H9 (cell line): ENCODE measurements around the gene DOCK2. TPM values are rescaled to one million over a fixed set of nuclear protein-coding genes. Genes with fewer than 3 reads are reported as not detected.

Experiments
- DNase-seq: peaks from one replicate; pipeline ENCODE4 v3.0.0-alpha.2; 2017
- H2AFZ ChIP-seq: one replicate; pipeline ENCODE4 v1.6.1; 2013; ENCODE audit warnings: mild to moderate bottlenecking, low read length, control low read depth, moderate library complexity
- H2AK5ac ChIP-seq: 2 replicates; pipeline ENCODE4 v1.6.1; 2013; ENCODE audit warnings: low read length, control low read depth, mixed read lengths; ENCODE audit not compliant: insufficient read length
- H2BK120ac ChIP-seq: one replicate; pipeline ENCODE4 v1.6.1; 2013; ENCODE audit warnings: low read depth, mild to moderate bottlenecking, low read length, control low read depth, inconsistent platforms; ENCODE audit not compliant: poor library complexity, severe bottlenecking
- H2BK12ac ChIP-seq: 2 replicates; pipeline ENCODE4 v1.6.1; 2013; ENCODE audit warnings: low read length, control low read depth, mixed read lengths, low read depth; ENCODE audit not compliant: insufficient read length
- H2BK15ac ChIP-seq: 2 replicates; pipeline ENCODE4 v1.6.1; 2013; ENCODE audit warnings: low read depth, low read length, control low read depth
- H2BK20ac ChIP-seq: one replicate; pipeline ENCODE4 v1.6.1; 2013; ENCODE audit warnings: low read depth, mild to moderate bottlenecking, low read length, control low read depth, inconsistent platforms; ENCODE audit not compliant: poor library complexity, severe bottlenecking
- H2BK5ac ChIP-seq: 2 replicates; pipeline ENCODE4 v1.6.1; 2013; ENCODE audit warnings: low read length, control low read depth, mixed read lengths; ENCODE audit not compliant: insufficient read length
- H3K14ac ChIP-seq: 2 replicates; pipeline ENCODE4 v1.6.1; 2013; ENCODE audit warnings: low read length, control low read depth; ENCODE audit not compliant: insufficient read depth
- H3K18ac ChIP-seq: 2 replicates; pipeline ENCODE4 v1.6.1; 2013; ENCODE audit warnings: low read depth, mild to moderate bottlenecking, mixed read lengths, low read length, control low read depth; ENCODE audit not compliant: insufficient read length
- H3K23ac ChIP-seq: 2 replicates; pipeline ENCODE4 v1.6.1; 2013; ENCODE audit warnings: low read length, control low read depth, mixed read lengths, low read depth; ENCODE audit not compliant: insufficient read length
- H3K23me2 ChIP-seq: 2 replicates; pipeline ENCODE4 v1.6.1; 2013; ENCODE audit warnings: low read depth, mild to moderate bottlenecking, mixed read lengths, low read length, control low read depth; ENCODE audit not compliant: insufficient read length, poor library complexity, severe bottlenecking
- H3K27ac ChIP-seq: 2 replicates; pipeline ENCODE4 v1.5.1; 2013; ENCODE audit warnings: low read length, control low read depth, mixed read lengths, low read depth; ENCODE audit not compliant: insufficient read length
- H3K27me3 ChIP-seq: 2 replicates; pipeline ENCODE4 v1.6.1; 2013; ENCODE audit warnings: low read length, control low read depth, inconsistent platforms; ENCODE audit not compliant: insufficient read depth
- H3K4ac ChIP-seq: 2 replicates; pipeline ENCODE4 v1.6.1; 2013; ENCODE audit warnings: low read depth, mild to moderate bottlenecking, control low read depth, inconsistent platforms, low read length, moderate library complexity
- H3K4me1 ChIP-seq: 2 replicates; pipeline ENCODE4 v1.6.1; 2013; ENCODE audit warnings: low read length, control low read depth, inconsistent platforms; ENCODE audit not compliant: insufficient read depth
- H3K4me2 ChIP-seq: 2 replicates; pipeline ENCODE4 v1.6.1; 2013; ENCODE audit warnings: low read length, control low read depth, mixed read lengths; ENCODE audit not compliant: insufficient read length, insufficient read depth
- H3K56ac ChIP-seq: 2 replicates; pipeline ENCODE4 v1.6.1; 2013; ENCODE audit warnings: low read depth, mild to moderate bottlenecking, mixed read lengths, low read length, control low read depth; ENCODE audit not compliant: insufficient read length
- H3K79me1 ChIP-seq: 2 replicates; pipeline ENCODE4 v1.6.1; 2013; ENCODE audit warnings: low read depth, mild to moderate bottlenecking, moderate library complexity, low read length, control low read depth, inconsistent platforms; ENCODE audit not compliant: insufficient read depth, poor library complexity, severe bottlenecking
- H3K79me2 ChIP-seq: 2 replicates; pipeline ENCODE4 v1.6.1; 2013; ENCODE audit warnings: low read length, control low read depth, inconsistent platforms; ENCODE audit not compliant: insufficient read depth
- H3K9ac ChIP-seq: 2 replicates; pipeline ENCODE4 v1.6.1; 2013; ENCODE audit warnings: low read length, control low read depth, mixed read lengths; ENCODE audit not compliant: insufficient read length; ENCODE audit errors: extremely low read depth
- H3K9me3 ChIP-seq: one replicate; pipeline ENCODE4 v1.6.1; 2013; ENCODE audit warnings: low read depth, low read length, inconsistent platforms; ENCODE audit not compliant: control insufficient read depth
- H3T11ph ChIP-seq: one replicate; pipeline ENCODE4 v1.6.1; 2013; ENCODE audit warnings: mild to moderate bottlenecking, low read length, control low read depth, inconsistent platforms
- H4K20me1 ChIP-seq: one replicate; pipeline ENCODE4 v1.6.1; 2013; ENCODE audit not compliant: control insufficient read depth, insufficient read length, insufficient read depth
- H4K5ac ChIP-seq: 2 replicates; pipeline ENCODE4 v1.6.1; 2013; ENCODE audit warnings: low read depth, mild to moderate bottlenecking, mixed read lengths, low read length, control low read depth; ENCODE audit not compliant: insufficient read length
- H4K8ac ChIP-seq: replicated peaks from 2 replicates; pipeline ENCODE4 v1.6.1; 2013; ENCODE audit warnings: low read length, control low read depth, mixed read lengths, low read depth; ENCODE audit not compliant: insufficient read length
- H4K91ac ChIP-seq: 2 replicates; pipeline ENCODE4 v1.6.1; 2013; ENCODE audit warnings: low read depth, mild to moderate bottlenecking, moderate library complexity, mixed read lengths, low read length, control low read depth; ENCODE audit not compliant: insufficient read length
- H3K27ac Mint-ChIP-seq, 3 experiments: 2 replicates in 2 of 3; 3 replicates in 1 of 3; pipeline ENCODE4 v1.8.0; 2020 to 2021; ENCODE audit warnings: mixed read lengths in 3 of 3, mild to moderate bottlenecking in 1 of 3, moderate library complexity in 1 of 3
- H3K27me3 Mint-ChIP-seq: 2 replicates; pipeline ENCODE4 v1.8.0; 2021; ENCODE audit warnings: low read depth, mild to moderate bottlenecking, moderate library complexity, mixed read lengths
- H3K36me3 Mint-ChIP-seq, 3 experiments: 2 replicates in 2 of 3; 3 replicates in 1 of 3; pipeline ENCODE4 v1.8.0; 2020 to 2021; ENCODE audit warnings: low read depth in 3 of 3, mixed read lengths in 3 of 3; ENCODE audit not compliant: insufficient read depth in 1 of 3
- H3K4me1 Mint-ChIP-seq, 2 experiments: 2 replicates each; pipeline ENCODE4 v1.8.0; 2020; ENCODE audit warnings: mixed read lengths in 2 of 2
- H3K4me3 Mint-ChIP-seq, 2 experiments: 2 replicates in 1 of 2; 3 replicates in 1 of 2; pipeline ENCODE4 v1.8.0; 2020 to 2021; ENCODE audit warnings: mild to moderate bottlenecking in 2 of 2, mixed read lengths in 2 of 2, moderate library complexity in 1 of 2
- H3K9me3 Mint-ChIP-seq, 2 experiments: 2 replicates in 1 of 2; 3 replicates in 1 of 2; pipeline ENCODE4 v1.8.0; 2020; ENCODE audit warnings: mild to moderate bottlenecking in 2 of 2, mixed read lengths in 2 of 2, moderate library complexity in 1 of 2
- WGBS: extraction: QIAGEN DNeasy Blood & Tissue Kit; methylation state at CpG from one replicate; pipeline ENCODE4 v1.1.7; 2013; ENCODE audit warnings: missing lambda C conversion rate, low lambda C conversion rate, mixed read lengths; ENCODE audit not compliant: insufficient read length; ENCODE audit errors: extremely low coverage; 5-methylcytosine and 5-hydroxymethylcytosine counted together
- total RNA-seq: library from RNA; stranded (reverse); gene quantifications from 2 replicates; pipeline ENCODE4 v1.2.1, GENCODE V29; 2021
- TF ChIP-seq, protein P1 (sequence below): fragments of 200-600 bp; sonication (generic); conservative IDR thresholded peaks from 3 replicates; pipeline ENCODE4 v1.8.0; 2021; ENCODE audit warnings: antibody characterized with exemption, mild to moderate bottlenecking

The DOCK2 gene
- total RNA-seq, 1 experiment from 2014 or later: 7.8 TPM

- no peak overlapping the region for H2BK20ac ChIP-seq
- no peak overlapping the region for H3K14ac ChIP-seq
- no peak overlapping the region for H3K4me3 Mint-ChIP-seq
- H3K18ac ChIP-seq: no peak overlapping the region
- H3K4me1 Mint-ChIP-seq: no peaks in the 10 kb centered on the region
- no peak overlapping the region for H2AK5ac ChIP-seq
- no CpG with 5 or more reads among the region's 11 CpGs for WGBS
- no peak overlapping the region for H4K5ac ChIP-seq
- H4K8ac ChIP-seq: no peak overlapping the region
- no peak overlapping the region for H3T11ph ChIP-seq
- H3K4ac ChIP-seq: no peak overlapping the region
- no peak overlapping the region for H3K9ac ChIP-seq
- H2BK15ac ChIP-seq: no peak overlapping the region
- TF ChIP-seq, protein P1, sequence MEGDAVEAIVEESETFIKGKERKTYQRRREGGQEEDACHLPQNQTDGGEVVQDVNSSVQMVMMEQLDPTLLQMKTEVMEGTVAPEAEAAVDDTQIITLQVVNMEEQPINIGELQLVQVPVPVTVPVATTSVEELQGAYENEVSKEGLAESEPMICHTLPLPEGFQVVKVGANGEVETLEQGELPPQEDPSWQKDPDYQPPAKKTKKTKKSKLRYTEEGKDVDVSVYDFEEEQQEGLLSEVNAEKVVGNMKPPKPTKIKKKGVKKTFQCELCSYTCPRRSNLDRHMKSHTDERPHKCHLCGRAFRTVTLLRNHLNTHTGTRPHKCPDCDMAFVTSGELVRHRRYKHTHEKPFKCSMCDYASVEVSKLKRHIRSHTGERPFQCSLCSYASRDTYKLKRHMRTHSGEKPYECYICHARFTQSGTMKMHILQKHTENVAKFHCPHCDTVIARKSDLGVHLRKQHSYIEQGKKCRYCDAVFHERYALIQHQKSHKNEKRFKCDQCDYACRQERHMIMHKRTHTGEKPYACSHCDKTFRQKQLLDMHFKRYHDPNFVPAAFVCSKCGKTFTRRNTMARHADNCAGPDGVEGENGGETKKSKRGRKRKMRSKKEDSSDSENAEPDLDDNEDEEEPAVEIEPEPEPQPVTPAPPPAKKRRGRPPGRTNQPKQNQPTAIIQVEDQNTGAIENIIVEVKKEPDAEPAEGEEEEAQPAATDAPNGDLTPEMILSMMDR: no peak
- no peak overlapping the region for H2BK12ac ChIP-seq
- H3K9me3 ChIP-seq: no peaks in the 10 kb centered on the region
- no peaks in the 10 kb centered on the region; the same call in 1 of the 2 replicates for H3K27me3 Mint-ChIP-seq
- H3K4me2 ChIP-seq: no peak overlapping the region
- no peaks in the 10 kb centered on the region for H4K20me1 ChIP-seq
- no peaks in the 10 kb centered on the region for H3K23me2 ChIP-seq
- H4K91ac ChIP-seq: no peak overlapping the region
- no peak overlapping the region for H2BK5ac ChIP-seq
- H3K79me2 ChIP-seq: 0 out of 2 replicates have a peak, but pooled peaks cover 2% of the 10 kb centered on the region
- no peak overlapping the region for H2AFZ ChIP-seq
- no peak for DNase-seq
- no peak overlapping the region for H3K56ac ChIP-seq
- H3K36me3 Mint-ChIP-seq: no peaks in the 10 kb centered on the region
- no peak overlapping the region for H3K23ac ChIP-seq
- H3K27ac ChIP-seq: no peak overlapping the region
- no peaks in the 10 kb centered on the region for H3K27me3 ChIP-seq
- H3K9me3 Mint-ChIP-seq: no peaks in the 10 kb centered on the region; a peak in 1 of 5 replicates
- H3K4me1 ChIP-seq: no peaks in the 10 kb centered on the region
- peak overlapping the region in 1 of 3 experiments; percentile 17; a peak in 2 of 7 replicates for H3K27ac Mint-ChIP-seq
- H3K79me1 ChIP-seq: no peaks in the 10 kb centered on the region
- no peak overlapping the region for H2BK120ac ChIP-seq
Observed at GRCh38 chr5:170056561-170057267, 419.6 kb downstream of the DOCK2 start.
